GM18511 (cell line): ENCODE results near the gene ERAP2.

Experiments used
- ATAC-seq: cut with Tn5 transposase; IDR thresholded peaks from one replicate; pipeline ENCODE4 v1.9.1; 2021; ENCODE audit warnings: mild to moderate bottlenecking, moderate library complexity; ENCODE audit not compliant: unreplicated experiment

Gene ERAP2

DNA sequence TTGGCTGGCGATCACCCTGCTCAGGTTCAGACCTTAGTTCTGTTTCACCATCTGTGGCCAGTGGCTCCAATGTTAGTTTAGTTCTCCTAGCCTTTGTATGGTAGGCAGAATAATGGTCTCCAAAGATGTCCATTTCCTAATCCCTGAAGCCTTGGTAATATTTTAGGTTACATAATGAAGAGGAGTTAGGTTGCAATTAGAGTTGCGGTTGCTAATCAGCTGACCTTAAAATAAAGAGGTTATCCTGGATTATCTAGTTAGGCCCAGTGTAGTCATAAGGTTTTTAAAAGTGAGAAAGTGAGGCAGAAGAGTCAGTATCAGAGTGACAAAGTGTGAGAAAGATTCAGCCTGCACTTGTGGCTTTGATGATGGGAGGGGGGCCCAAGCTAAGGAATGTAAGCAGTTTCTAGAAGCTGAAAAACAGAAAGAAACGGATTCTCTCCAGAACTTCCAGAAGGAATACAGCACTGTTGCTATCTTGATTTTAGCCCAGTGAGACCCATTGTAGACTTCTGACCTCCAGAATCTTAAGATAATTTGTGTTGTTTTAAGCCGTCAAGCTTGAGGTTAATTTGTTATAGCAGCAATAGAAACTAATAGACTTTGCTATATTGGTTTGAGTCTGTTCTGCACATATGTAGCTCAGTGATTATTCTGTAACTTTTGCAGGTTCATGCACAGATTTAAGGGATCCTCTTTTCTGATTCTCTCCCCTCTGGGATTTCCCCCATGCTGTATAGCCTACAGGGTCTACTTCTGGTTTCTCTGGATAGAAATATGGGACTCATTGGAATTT is 81.2 kb downstream of the ERAP2 start:
- ATAC-seq: peak; percentile 62

DNA sequence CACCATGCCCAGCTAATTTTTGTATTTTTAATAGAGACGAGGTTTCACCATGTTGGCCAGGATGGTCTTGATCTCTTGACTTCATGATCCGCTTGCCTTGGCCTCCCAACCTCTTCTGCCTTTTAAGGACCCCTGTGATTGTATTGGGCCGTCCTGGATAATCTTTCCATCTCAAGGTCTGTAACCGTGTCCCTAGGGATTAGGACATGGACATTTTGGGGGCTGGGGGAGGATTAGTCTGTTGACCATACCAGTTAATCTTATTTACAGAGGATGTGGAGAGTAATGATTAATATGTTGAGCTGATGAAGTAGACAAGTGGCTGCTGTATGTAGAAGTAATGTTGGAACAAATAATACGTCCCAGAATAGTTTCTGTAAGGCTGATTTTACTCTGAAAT is 82.7 kb downstream of the ERAP2 start:
- no peak for ATAC-seq

DNA sequence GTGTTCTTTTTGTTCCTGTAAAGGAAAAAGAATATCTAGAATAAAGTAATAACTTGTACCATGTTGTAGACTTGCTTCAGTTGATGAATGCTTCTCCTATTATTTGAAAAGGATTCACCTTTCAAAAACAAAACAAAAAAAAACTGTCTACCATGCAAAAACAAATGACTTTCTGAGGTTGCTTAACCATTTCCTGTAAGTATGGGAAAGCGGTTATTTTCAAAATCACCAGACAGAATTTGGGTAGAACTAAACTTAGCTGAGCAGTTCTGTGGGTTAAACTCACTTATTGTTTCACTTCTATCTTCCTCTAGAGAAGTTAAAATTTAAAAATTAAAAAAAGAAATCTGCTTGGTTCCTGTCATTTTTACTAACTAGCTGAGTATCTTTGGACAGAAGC is 84.8 kb downstream of the ERAP2 start:
- peak; percentile 46 for ATAC-seq

DNA sequence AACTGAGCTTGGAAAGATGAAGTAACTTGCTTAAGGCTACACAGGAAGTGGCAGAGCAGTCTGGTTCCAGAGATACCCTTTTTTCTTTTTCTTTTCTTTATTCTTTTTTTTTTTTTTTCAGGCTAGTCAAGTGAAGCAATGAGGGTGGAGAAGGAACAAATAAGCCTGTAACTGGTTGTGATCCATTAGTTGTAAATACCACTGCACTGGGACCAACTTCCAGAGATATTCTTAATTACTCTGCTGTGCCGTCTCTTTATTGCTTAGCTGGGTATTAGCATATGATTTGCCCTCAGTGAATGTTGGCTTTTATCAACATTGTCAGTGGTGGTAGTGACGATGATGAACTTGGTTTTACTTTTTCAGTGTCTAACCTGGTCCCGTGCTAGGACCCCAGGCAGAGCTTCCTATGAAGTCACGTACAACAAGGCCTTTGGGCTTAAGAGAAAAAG is 86.3 kb downstream of the ERAP2 start:
- no peak for ATAC-seq

- peak; percentile 71 for ATAC-seq
These were observed 87.0 kb downstream of the ERAP2 start for GRCh38 chr5:96963267-96963666.

DNA sequence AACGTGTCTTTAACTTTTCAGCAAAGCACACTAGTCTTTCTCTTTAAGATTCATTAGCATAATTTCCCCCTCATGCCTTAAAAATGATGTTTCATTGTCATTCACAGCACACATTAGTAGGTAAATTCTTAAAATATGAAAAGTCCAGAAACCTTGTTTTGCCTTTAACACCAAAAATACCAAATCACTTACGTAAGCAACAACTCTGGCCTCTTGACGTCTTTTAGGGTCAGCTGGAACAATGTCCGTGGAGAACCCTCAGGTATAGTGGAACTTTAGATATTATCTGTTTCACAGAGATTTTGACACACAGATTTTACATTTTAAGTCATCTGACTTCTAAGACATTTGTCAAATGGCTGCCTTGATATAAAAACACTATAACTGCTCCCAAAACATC is 90.5 kb downstream of the ERAP2 start:
- ATAC-seq: no peak

- ATAC-seq: no peak
These were observed 91.1 kb downstream of the ERAP2 start for GRCh38 chr5:96967400-96967799.

DNA sequence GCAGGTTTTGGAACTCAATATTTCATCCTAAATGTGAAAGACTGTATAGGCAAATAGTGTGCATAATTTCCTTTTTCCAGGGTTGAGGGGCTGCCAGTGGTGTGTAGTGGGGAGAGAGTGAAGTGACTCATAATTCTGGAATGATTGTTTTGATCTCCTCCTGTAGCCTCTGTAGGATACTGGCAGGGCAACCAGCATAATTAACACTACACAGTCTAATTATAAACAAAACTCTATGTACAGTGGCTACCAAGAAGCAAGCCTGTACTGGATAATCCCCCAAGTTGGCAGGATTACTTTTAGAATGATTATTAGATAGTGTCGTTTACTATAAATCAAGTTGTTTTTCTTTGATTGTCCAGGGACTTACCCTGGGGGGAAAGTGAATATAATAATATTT is 91.8 kb downstream of the ERAP2 start:
- ATAC-seq: no peak

DNA sequence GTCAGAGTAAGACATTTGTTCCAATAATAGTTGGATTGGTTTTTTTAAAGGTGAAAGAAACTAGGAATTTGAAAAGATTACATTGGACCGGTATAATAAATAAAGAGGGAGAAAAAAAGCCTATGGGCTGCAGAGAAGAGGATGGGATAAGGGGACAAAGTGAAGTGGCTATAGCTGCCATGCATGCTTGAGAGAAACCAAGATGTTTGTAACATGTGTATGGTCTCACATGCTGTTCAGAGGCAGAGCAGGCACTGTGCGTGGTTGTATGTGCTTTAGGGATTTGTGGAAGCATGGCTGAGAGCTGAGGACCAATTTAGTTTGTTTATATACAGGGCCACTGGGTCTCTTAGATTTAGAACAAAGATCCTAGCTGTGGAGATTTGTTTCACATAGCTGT is 92.3 kb downstream of the ERAP2 start:
- ATAC-seq: no peak
